H1 (cell line): ENCODE measurements around the gene U2AF1L4. TPM values are rescaled to one million over a fixed set of nuclear protein-coding genes. Genes with fewer than 3 reads are reported as not detected.
A peak's percentile ranks its signal among the peaks of the same experiment; 100 is the strongest.

Source experiments
- ATF3 ChIP-seq: IDR thresholded peaks from 2 replicates; pipeline ENCODE4 v1.6.1; 2011; ENCODE audit warnings: low read depth, mild to moderate bottlenecking, low read length; ENCODE audit not compliant: insufficient read depth
- BCL11A ChIP-seq, 2 experiments: IDR thresholded peaks; one replicate each; pipeline ENCODE4 v1.6.1; 2011; ENCODE audit warnings: low read depth in 2 of 2, low read length in 2 of 2, mild to moderate bottlenecking in 2 of 2
- BRCA1 ChIP-seq: IDR thresholded peaks from 2 replicates; pipeline ENCODE4 v1.6.1; 2012; ENCODE audit warnings: low read depth, low read length, improper control_type of control experiment
- CBX5 ChIP-seq: fragments of 300-800, 300-1000 bp; sonication (generic); IDR thresholded peaks from 2 replicates; pipeline ENCODE4 v1.7.1; 2016; ENCODE audit warnings: antibody characterized with exemption, low read length, low read depth
- CHD1 ChIP-seq: IDR thresholded peaks from 2 replicates; pipeline ENCODE4 v1.6.1; 2012; ENCODE audit warnings: low read depth, low read length, improper control_type of control experiment
- CHD2 ChIP-seq: IDR thresholded peaks from 2 replicates; pipeline ENCODE4 v1.6.1; 2012; ENCODE audit warnings: low read length, improper control_type of control experiment
- CREB1 ChIP-seq: IDR thresholded peaks from 2 replicates; pipeline ENCODE4 v1.6.1; 2012; ENCODE audit warnings: inconsistent platforms
- CTCF ChIP-seq, 3 experiments: IDR thresholded peaks; 1 replicate in 2 of 3; 2 replicates in 1 of 3; pipeline versions ENCODE4 v1.5.1 to v1.6.1; 2011; ENCODE audit warnings: low read length in 3 of 3, mild to moderate bottlenecking in 3 of 3, inconsistent platforms in 2 of 3, low read depth in 1 of 3, moderate library complexity in 1 of 3; ENCODE audit not compliant: insufficient read depth in 1 of 3; ENCODE audit errors: control extremely low read depth in 1 of 3
- KDM4A ChIP-seq: IDR thresholded peaks from one replicate; pipeline ENCODE4 v1.7.1; 2012; ENCODE audit warnings: low read depth, mild to moderate bottlenecking, moderate library complexity, low read length, inconsistent platforms; ENCODE audit not compliant: severe bottlenecking
- NANOG ChIP-seq: IDR thresholded peaks from 2 replicates; pipeline ENCODE4 v1.6.1; 2011; ENCODE audit warnings: low read length, low read depth, mild to moderate bottlenecking, inconsistent platforms; ENCODE audit not compliant: insufficient read depth, poor library complexity, severe bottlenecking
- NRF1 ChIP-seq: IDR thresholded peaks from 2 replicates; pipeline ENCODE4 v1.6.1; 2011; ENCODE audit warnings: mild to moderate bottlenecking, low read depth, low read length, improper control_type of control experiment
- POU5F1 ChIP-seq: IDR thresholded peaks from 2 replicates; pipeline ENCODE4 v1.6.1; 2011; ENCODE audit warnings: low read depth, mild to moderate bottlenecking, low read length, moderate library complexity
- RAD21 ChIP-seq, 2 experiments: IDR thresholded peaks in 1 of 2; conservative IDR thresholded peaks in 1 of 2; 2 replicates each; pipeline ENCODE4 v1.6.1; 2011; ENCODE audit warnings: low read depth in 2 of 2, low read length in 2 of 2, improper control_type of control experiment in 1 of 2, inconsistent platforms in 1 of 2, mild to moderate bottlenecking in 1 of 2, moderate library complexity in 1 of 2
- SIN3A ChIP-seq, 2 experiments: IDR thresholded peaks in 1 of 2; conservative IDR thresholded peaks in 1 of 2; 2 replicates each; pipeline ENCODE4 v1.6.1; 2011 to 2012; ENCODE audit warnings: low read length in 2 of 2, improper control_type of control experiment in 1 of 2, low read depth in 1 of 2, mild to moderate bottlenecking in 1 of 2
- YY1 ChIP-seq: IDR thresholded peaks from 2 replicates; pipeline ENCODE4 v1.6.1; 2011; ENCODE audit warnings: low read depth, mild to moderate bottlenecking, low read length
- polyA plus RNA-seq, 7 experiments: library from polyadenylated mRNA; depleted of rRNA in 3 of 7; stranded (reverse) in 5 of 7; unstranded in 2 of 7; fragments of >200 nt in 5 of 7; fragments of 200-250 nt in 2 of 7; gene quantifications; 1 replicate in 5 of 7; 2 replicates in 1 of 7; 4 replicates in 1 of 7; pipeline versions ENCODE4 v1.2.1 to v1.2.3, GENCODE V29; 2011 to 2013; ENCODE audit warnings: missing spikeins in 2 of 7, mixed read lengths in 2 of 7
- total RNA-seq: library from RNA; stranded (reverse); fragmentation: NEBNext Ultra II Directional; extraction: Animal tissue kit (Norgen Biotek cat#: 25700); gene quantifications from 2 replicates; pipeline ENCODE4 v1.2.1, GENCODE V29; 2021

Gene U2AF1L4
- total and polyA plus RNA-seq, 2 of the 8 experiments (the other 6 are each of a cell fraction or from before 2014, with no cell fraction given), result 15.1 to 32.7 TPM

- TF ChIP-seq ATF3, result no peak
- TF ChIP-seq CHD1, result no peak
- TF ChIP-seq BCL11A (IDR thresholded peaks at IDR 0.05; ENCODE audit: low read depth in 2 of 2, low read length in 2 of 2), result no peak
- TF ChIP-seq BRCA1, result no peak
- TF ChIP-seq RAD21 (IDR thresholded peaks at IDR 0.05 in 1 of 2, conservative IDR thresholded peaks at IDR 0.05 in 1 of 2; ENCODE audit: low read depth in 2 of 2, low read length in 2 of 2), result no peak
- TF ChIP-seq KDM4A, result peak; percentile 45
- TF ChIP-seq POU5F1, result no peak
- TF ChIP-seq CTCF (IDR thresholded peaks at IDR 0.05; ENCODE audit: control extremely low read depth in 1 of 3, insufficient read depth in 1 of 3, low read depth in 1 of 3, low read length in 3 of 3), result no peak
- TF ChIP-seq NANOG, result no peak
- TF ChIP-seq NRF1, result no peak
- TF ChIP-seq CBX5, result no peak
- TF ChIP-seq SIN3A (conservative IDR thresholded peaks at IDR 0.05 in 1 of 2, IDR thresholded peaks at IDR 0.05 in 1 of 2; ENCODE audit: low read depth in 1 of 2, low read length in 2 of 2), result peak; percentile 8 to 84; a peak in 2 of 4 replicates
- peak; percentile 97 for TF ChIP-seq CHD2
- peak; percentile 29; the same call in 1 of the 2 replicates for TF ChIP-seq CREB1
- TF ChIP-seq YY1, result peak; percentile 66; the same call in 1 of the 2 replicates
Observed at GRCh38 chr19:35757749-35758608, 12.8 kb upstream of the U2AF1L4 start, which contains the start of gene PROSER3 (continued).
